Muscle of back (tissue), 11 donors: ENCODE data around the gene ARHGEF10L. TPM values are rescaled to one million over a fixed set of nuclear protein-coding genes. Genes with fewer than 3 reads are reported as not detected.
A peak's percentile ranks its signal among the peaks of the same experiment; 100 is the strongest.

Experiments
- DNase-seq, 3 donors: peaks; one replicate each; pipeline versions ENCODE4 v3.0.0 to v3.0.0-alpha.2; 2013
- polyA plus RNA-seq, 10 donors: library from polyadenylated mRNA; unstranded; fragments of 120-200 nt; gene quantifications; one replicate each; pipeline ENCODE4 v1.2.1, GENCODE V29; 2013; ENCODE audit not compliant: insufficient read length in 10 of 10

Gene ARHGEF10L
- polyA plus RNA-seq, 10 donors: 16.6 to 22.8 (median 19.6) TPM

DNA sequence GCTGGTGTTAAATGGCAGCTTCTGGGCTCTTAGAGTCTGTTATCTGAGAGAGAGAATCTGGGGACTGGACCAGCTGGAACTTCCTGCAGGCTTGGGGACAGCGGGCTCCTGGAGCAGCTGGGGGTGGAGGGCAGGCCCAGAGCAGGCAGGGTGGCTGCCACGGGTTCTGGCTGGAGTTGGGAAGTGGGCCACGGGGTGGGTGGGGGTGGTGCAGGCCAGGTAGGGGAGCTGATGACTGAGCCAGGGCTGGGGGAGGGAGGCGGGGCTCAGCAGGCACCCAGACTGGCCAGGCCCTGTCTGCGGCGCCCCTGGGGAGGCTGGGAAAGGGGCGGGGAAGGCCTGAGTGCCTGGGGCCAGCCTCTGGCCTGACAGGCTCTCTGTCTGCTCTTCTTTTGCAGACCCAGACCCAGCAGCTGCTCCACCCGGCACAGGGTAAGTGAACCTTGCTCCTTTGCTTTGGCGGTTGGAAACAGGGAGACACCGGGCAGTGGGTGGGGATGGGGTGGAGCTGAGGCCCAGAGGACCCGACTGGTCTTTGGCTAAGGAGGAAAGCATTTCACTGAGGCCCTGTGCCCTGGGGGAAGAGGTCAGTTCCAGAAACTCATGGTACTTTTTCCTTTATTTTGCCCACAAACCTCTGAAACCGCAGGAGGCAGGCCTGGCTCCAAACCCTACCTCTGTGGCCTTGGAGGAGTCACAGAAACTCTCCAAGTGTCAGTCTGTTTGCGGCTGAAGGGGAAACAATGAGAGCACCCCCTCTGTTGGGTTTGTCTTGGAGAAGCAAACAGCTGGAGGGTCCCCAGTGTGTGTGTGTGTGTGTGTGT, 48.8 kb downstream of the ARHGEF10L start:
- peak; percentile 18 to 47 (median 20) for DNase-seq

DNA sequence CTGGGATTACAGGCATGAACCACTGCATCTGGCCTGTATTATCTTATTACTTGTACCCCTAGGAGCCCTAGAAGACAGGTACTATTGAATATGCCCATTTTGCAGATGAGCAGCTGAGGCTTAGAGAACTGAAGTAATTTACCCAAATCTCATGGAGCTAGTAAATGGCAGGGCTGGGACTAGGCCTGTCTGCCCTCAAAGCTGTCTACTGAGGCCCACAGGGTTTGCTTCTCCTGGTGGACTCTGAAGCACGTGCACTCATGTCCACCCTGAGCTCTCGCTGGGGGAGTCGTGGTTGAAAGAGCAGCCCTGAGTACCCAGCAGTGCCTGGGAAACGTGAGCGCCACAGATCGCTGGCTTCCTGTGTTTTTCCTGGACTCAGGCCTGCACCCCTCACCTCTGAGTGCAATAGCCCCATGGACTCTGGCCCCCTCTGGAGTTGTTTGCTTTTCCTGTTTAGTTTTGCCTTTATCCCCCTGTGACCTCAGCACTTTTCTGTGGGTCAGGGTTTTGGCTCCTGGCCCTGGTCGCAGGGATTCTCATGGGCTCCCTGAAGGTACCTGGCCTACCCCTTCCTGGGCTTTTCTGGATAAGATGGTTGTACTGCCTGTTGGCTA, 52.4 kb downstream of the ARHGEF10L start:
- DNase-seq: no peak

DNA sequence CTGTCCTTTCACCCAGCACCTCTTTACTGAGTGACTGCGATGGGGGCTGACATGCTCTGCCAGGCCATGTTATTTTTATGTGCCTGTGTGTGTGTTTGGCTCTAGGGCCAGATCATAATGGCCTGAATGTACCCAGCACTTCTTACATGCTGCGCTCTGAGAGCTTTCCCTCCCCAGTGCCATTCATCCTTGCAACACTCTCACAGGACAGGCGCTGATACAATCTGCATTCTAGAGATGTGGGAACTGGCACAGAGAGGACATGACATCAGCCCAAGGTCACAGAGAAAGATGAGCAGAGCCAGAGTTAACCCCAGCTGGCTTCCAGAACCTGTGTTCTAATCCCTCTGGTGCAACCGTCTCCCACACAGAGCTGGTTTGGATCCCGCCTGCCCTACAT, 54.5 kb downstream of the ARHGEF10L start:
- no peak for DNase-seq

DNA sequence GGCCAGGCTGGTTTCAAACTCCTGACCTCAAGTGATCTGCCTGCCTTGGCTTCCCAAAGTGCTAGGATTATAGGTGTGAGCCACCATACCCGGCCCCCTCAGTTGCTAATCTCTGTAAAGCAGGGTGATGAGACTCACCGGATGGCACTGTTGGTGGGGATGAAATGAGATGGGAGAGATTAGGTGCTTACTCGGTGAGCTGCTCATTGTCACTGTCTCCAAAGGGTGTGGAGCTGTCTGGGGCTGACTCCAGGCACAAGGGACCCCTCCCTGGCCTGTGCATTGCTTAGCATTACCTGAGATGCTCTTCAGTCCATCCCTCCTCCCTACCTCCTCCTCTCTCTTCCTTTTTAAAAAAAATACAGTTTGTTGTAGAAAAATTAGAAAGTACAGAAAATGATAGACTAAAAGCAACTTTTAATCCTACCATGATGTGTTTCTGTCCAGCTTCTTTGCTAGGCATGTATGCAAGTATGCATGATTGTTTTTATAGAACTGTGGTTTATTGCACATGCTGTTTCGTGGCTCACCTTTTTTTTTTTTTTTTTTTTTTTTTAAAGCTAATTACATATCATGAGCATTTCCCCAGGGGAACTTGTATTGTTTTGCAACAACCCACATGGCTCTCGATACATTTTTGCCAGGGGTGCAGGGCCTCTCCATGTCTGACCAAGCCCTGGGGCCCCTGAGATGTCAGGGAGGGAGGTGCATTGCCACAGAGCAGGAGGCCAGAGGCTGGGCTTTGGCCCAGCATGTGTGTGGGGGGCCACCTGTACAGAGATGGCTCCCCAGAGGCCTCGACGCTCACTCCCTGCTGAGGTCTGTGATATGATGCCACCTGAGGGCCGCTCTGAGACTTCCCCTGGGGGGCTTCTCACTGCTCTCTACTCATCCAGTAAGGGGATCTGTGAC, 55.4 kb downstream of the ARHGEF10L start:
- DNase-seq: no peak

DNA sequence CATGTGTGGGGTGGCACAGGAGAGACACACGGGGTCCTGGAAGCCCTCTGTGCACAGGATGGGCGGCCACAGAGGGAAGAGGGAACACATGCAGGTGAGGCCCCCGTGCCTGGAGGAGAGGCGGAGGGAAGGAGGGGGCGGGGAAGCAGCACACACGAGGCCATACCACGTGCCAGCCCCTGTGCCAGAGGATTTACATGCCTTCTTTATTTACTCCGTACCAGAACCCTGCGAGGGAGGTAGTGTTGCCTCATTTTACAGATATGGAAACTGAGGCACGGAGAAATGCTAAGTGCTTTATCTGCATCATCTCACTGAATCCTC, 56.1 kb downstream of the ARHGEF10L start:
- DNase-seq: no peak

DNA sequence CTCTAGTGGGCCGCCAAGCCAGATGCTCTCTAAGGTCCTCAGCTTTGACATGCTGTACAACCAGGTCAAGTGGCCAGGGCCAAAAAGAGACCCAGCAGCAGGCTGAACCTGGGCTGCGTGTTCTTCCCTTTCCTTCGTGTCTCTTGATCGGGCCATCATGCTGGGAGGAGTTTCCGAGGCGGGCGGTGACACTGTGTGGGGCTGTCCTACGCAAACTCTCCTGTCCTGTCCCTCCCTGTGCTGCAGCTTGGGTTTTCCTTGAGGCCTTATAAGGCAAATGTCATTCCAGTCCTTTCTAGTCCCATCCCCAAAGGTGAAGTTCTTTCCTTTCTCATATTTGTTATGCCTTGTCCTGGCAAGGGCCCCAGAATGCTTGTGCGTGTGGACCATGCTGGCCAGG, 56.7 kb downstream of the ARHGEF10L start:
- DNase-seq: no peak

DNA sequence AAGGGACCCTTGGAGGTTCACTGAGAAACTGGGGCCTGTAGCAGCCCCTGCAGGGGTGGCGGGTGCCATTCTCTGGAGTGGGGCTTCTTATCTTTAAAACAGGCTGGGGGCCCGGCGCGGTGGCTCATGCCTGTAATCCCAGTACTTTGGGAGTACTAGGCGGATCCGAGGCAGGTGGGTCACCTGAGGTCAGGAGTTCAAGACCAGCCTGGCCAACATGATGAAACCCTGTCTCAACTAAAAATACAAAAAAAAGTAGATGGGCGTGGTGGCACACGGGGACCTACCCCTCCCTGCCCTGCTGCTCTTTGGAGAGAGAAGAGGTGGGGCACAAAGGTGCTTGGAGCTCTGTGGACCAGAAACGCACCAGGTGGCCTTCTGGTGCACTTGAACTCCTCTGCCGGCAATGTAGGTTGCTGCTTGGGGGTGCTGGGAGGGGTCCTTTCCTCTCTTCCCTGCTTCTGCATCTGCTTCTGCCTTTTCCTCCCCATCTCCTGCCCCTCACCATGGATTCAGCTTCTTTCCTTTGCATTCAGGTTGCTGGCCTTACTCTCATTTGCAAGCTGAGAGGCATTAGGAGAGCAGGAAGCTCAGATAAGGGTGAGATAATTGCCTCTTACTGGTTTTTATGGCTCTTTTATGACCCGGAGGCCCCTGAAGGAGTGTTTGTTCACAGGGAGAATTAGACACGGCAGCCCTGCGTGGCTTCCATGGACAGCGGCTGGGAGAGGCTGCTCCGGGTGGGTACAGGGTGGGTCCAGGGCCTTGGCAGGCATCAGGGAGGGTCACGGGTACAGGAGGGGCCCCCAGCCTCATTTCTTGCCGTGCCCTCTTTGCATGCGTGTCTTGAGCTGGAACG, 57.4 kb downstream of the ARHGEF10L start:
- DNase-seq: no peak

DNA sequence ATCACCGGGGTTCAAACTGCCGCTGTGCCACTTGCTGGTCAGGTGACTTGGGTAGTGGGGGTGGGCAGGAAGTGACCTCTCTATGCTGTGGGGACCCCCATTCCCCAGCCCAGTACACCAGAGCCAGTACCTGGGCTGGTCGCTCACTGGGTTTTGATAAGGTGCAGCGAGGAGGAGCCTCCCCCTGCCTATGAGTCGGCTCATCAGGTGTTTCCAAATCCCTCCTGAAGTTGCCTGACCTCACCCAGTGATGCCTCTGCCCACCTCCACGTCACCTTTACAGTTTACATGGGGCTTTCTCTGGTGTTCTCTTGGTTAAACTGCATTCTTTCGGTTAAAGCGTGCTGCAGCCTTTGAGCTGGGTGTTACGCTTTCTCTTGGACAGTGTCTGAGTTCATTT, 58.2 kb downstream of the ARHGEF10L start:
- no peak for DNase-seq

DNA sequence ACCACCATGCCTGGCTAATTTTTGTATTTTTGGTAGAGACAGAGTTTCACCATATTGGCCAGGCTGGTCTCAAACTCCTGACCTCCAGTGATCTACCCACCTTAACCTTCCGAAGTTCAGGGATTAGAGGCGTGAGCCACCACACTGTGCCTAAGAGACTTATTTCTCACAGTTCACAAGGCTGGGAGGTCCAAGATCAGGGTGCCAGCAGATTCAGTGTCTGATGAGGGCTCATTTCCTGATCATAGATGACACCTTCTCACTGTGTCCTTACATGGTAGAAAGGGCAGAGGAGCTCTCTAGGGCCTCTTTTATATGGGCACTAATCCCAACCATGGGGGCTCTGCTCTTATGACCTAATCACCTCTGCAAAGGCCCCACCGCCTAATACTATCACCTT, 58.8 kb downstream of the ARHGEF10L start:
- DNase-seq: no peak

DNA sequence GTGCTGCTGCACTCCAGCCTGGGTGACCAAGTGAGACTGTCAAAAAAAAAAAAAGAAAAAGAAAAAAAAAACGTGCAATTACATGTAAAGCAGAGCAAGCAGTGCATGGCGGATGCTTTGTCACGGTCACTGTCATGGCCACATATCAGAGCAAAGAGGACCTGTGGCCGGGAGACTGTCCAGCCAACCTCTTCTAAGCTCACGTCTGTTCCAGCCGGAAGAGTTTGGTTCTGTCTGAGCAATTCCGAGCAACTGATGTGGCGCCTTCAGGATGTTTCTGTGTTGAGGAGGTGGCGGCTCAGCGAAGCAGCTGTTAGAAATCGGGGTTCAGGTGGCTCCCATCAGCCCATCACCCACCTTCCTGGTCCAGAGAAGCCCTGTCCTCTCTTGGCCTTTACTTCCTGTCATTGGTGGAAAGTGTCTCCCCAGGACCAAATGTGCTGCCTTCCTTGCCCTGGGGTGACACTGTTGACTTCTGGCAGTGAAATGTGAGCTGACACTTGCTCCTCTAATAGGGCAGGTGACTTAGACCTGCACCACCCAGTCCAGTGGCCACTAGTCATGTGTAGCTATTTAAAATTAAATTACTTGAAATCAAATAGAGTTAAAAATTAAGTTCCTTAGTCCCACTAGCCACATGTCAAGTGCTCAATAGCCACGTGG, 59.9 kb downstream of the ARHGEF10L start:
- DNase-seq: no peak

DNA sequence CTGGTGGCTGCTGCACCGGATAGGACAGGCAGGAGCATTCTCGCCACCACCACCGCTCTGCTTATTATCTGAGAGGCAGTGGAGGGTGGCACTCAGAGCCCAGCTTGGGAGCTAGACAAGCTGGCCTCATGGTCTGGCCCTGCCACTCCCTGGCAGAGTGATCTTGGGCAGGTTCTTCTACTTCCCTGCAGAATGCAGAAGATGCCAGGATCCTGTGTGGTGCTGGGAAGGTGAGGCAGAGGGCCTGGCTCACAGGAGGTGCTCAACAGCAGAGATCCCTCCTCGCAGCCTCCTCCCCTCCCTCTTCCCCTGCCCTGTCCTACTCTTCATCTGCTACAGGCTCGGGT, 60.4 kb downstream of the ARHGEF10L start:
- DNase-seq: no peak

DNA sequence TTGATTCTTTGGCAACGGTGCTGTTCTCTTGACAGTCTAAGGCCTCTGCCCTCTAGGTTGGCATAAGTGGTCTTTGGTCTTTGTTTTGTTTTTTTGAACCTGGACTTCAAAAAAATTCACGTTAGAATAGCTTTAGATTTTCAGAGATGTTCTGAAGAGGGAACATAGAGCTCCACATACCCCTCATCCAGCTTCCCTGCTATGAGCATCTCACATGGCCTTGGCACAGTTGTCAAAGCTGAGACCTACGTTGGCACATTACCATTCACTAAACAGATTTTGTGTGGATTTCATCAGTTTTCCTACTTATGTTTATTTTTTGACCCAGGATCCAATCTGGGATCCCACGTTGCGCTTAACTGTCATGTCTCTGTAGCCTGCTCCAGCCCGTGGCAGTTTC, 60.8 kb downstream of the ARHGEF10L start:
- no peak for DNase-seq

DNA sequence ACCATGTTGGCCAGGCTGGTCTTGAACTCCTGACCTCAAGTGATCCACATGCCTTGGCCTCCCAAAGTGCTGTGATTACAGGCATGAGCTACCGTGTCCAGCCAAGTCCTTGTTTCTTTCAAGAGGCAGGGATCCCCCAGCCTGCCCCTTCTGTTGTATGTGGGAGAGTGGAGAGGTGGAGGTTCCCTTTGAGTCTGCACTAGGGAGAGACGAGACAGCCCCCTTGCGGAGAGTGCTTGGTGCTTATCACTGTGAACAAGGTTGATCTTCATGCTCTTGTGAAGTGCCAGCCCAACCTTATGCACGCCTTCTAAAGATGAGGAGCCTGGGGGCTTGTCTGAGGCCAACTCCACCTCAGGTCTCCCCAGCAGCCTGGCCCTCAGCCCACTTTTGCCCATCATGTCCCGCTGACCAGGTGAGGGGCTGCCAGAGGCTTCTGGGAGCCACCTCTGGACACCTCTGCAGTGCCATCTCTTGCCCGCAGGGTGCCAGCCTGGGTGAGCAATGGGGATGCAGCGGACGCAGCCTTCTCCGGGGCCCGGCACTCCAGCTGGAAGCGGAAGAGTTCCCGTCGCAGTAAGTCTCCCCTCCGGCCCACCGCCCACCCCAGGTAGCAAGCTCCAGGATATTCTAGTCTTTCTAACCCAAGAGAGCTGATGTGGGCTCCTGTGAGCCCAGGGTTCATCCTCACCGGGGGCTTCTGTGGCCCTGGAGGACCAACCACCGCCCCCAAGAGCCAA, 62.3 kb downstream of the ARHGEF10L start:
- no peak for DNase-seq

DNA sequence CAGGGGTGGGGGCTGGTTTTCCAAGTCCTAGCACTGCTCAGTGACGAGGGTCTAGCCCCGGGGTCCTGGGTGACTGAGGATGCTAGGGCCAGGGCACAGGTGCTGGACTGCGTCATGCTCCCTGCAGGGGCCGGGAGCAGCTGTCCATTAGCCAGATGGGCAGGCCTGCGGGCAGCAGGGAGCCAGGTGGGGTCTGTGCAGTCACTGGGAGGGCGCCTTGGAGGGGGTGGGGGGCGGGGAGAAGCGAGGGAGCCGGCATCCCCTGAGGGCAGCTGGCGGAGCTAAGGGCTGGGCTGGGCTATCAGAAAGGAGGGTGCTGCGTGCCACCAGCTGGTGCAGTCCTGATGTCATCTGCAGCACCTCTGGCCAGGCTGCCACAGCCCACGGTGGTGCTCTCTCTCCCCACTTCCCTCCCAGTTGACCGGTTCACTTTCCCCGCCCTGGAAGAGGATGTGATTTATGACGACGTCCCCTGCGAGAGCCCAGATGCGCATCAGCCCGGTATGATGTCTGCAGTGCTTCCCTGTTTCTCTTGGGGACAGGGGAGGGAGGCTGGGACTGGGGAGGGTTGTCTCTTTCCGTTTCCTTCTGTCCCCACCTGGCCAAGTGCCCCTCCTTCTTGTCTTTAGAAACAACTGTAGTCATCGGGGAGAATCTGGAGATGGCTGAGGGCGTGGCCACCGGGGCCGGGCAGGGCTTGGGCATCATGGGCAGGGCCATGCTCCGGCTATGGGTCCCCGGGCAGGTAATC, 63.8 kb downstream of the ARHGEF10L start:
- DNase-seq: peak in 1 of 3 donors; percentile 33

DNA sequence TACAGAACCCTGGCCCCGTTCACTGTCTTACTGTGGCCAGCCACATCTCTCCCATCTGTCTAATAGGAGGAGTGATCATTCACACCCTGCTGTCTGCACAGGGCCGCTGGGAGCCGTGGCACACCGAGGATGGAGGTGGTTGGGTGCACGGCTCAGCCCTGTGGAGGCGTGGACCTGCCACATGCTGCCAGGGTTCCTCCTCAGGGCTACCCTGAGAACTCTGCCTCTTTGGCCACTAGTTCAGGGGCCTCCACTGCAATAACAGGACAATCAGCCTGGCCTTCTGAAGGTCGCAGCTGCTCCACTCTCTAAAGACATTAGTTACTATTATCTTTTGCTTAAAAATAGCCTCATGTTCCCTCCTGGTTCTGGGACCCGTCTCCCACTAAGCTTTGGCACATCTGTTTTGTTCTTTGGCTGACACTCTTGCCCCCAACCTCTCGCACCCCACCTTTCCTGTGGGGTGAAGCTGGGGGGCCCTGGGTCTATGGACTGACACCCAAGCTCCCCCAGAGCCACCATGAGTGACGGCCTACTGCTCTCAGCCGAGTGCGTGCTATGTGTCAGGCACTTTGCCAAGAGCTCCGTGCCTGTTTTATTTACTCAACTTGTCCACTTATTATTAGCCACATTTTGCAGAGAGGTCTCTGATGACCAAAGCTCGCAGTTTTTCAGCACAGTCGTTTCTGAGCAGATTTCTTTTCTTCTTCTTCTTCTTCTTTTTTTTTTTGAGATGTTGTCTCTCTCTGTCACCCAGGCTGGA, 66.3 kb downstream of the ARHGEF10L start:
- DNase-seq: peak in 2 of 3 donors; percentile 40 to 64

DNA sequence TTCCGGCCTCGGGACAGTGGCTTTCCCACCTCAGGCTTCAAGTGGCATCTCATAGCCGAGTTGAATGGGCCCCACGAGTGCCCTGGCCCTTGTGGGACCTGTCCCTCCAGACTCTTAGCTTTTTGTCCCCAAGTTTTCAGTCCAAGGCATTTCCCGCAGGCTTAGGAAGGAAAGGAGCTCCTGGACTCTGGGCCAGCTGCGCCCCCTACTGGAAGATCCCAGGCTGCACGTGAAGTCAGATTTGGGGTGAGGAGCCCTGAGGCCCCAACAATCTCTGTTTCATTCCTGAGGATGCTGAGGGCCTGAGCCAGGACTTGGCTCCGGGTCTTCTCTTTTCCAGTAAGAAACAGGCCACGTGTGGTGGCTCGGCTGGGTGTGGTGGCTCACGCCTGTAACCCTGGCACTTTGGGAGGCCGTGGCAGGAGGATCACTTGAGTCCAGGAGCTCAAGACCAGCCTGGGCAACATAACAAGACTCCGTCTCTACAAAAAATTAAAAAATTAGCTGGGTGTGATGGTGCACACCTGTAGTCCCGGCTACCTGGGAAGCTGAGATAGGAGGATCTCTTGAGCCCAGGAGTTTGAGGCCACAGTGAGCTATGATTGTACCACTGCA, 67.4 kb downstream of the ARHGEF10L start:
- peak; percentile 46 to 79 (median 70) for DNase-seq

DNA sequence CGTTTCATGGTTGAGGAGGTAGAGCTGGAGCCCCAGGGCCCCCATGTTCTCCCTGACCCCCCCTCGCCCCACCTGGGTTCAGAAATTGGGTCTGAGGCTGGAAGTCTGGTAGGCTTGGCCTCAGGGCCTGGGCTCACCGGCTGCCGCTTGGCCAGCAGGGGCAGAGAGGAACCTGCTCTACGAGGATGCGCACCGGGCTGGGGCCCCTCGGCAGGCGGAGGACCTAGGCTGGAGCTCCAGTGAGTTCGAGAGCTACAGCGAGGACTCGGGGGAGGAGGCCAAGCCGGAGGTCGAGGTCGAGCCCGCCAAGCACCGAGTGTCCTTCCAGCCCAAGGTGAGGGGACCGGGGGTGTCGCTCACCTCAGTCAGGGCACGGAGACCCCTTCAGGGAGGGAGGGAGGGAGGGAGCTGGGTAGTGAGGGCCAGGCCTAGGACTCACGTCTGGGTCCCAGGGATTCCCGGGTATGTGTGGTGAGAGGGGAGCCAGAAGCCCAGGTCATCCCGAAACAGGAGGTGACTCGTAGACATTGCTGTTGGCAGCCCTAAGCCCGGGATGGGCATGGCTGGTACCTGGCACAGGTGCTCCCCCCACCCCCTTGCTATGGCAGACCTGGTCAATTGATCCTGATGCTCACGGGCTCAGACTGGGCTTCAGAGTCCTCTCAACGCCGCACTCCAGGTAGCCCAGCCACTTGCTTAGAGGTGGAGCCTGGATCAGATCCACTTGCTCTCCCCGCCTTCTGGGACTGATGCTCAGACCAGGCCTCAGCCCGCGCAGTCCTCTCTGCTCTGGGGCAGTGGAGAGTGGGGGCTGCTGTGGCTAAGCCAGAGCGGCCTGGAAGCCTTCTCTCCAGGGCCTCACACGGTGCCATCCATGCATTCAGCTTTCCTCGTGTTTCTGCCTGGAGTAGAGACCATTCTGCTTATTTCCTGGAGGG, 68.4 kb downstream of the ARHGEF10L start:
- DNase-seq: no peak
